ENCODE results near the gene GNE. TPM values are rescaled to one million over a fixed set of nuclear protein-coding genes. Genes with fewer than 3 reads are reported as not detected.
"Not testable (repeated sequence)": the region's sequence is repeated elsewhere in the genome, so short reads cannot be mapped to it uniquely, and the experiment has no call there.

The GNE gene
- polyA plus RNA-seq (7.7 to 11.7 TPM (median 10.1 TPM) in 3 replicates), polyA minus RNA-seq (20.0 to 26.0 TPM (median 20.9 TPM) in 3 replicates)
- polyA plus RNA-seq (2011; ENCODE audit: low read depth), result 1.1 TPM
- polyA plus RNA-seq (2011; cell fraction: cytosol; rRNA removed), result 6.3 and 8.9 TPM in 2 replicates
- 12.1 and 13.5 TPM in 2 replicates for polyA plus RNA-seq (2011; cell fraction: nucleus; rRNA removed)
- polyA plus RNA-seq (2012; ENCODE audit: low replicate concordance), result 1.4 and 9.0 TPM in 2 replicates
- 6.5 TPM for polyA minus RNA-seq (2011; cell fraction: cytosol; rRNA and poly(A)+ RNA removed)
- 10.2 and 18.9 TPM in 2 replicates for polyA minus RNA-seq (2011; cell fraction: nucleus; rRNA and poly(A)+ RNA removed)

- Histone ChIP-seq H3K9me1 (ENCODE audit: control insufficient read depth, extremely low read depth, insufficient read depth, low read length) (no peaks in the 10 kb centered on the region), H3K4me1 (ENCODE audit: control insufficient read depth, extremely low read depth, insufficient read depth, low read length) (peaks cover 2% of the 10 kb centered on the region), H4K20me1 (ENCODE audit: control insufficient read depth, extremely low read depth, insufficient read depth, low read length) (no peaks in the 10 kb centered on the region), H3K9ac (ENCODE audit: control insufficient read depth, extremely low read depth, insufficient read depth, low read length) (peak within 1 kb of the TSS; percentile 81), H3K79me2 (ENCODE audit: control insufficient read depth, insufficient read depth, low read length) (peaks cover 15% of the 10 kb centered on the region), H3K4me3 (ENCODE audit: control insufficient read depth in 2 of 3, extremely low read depth in 1 of 3, insufficient read depth in 2 of 3, low read depth in 1 of 3, low read length in 3 of 3) (peak within 1 kb of the TSS; percentile 77 to 82 (median 79)), H3K27me3 (ENCODE audit: control insufficient read depth, extremely low read depth, insufficient read depth, low read length) (no peaks in the 10 kb centered on the region), H3K4me2 (ENCODE audit: control insufficient read depth, extremely low read depth, insufficient read depth, low read depth, low read length) (peak within 1 kb of the TSS; percentile 92), H3K36me3 (ENCODE audit: control insufficient read depth in 2 of 2, extremely low read depth in 1 of 2, insufficient read depth in 2 of 2, low read length in 2 of 2) (no peaks in the 10 kb centered on the region), H3K9me3 (ENCODE audit: control insufficient read depth, low read depth, low read length) (no peaks in the 10 kb centered on the region), H3K27ac (ENCODE audit: control insufficient read depth, insufficient read depth, low read length) (peak within 1 kb of the TSS; percentile 66), H2AFZ (ENCODE audit: control insufficient read depth, low read length) (peak within 1 kb of the TSS; percentile 95)
- no peak for TF ChIP-seq CTCF (optimal IDR thresholded peaks at IDR 0.05 in 1 of 3, IDR thresholded peaks at IDR 0.05 in 1 of 3, conservative IDR thresholded peaks at IDR 0.05 in 1 of 3; ENCODE audit: extremely low read depth in 1 of 3, insufficient read depth in 2 of 3, low read length in 3 of 3)
- no peak for TF ChIP-seq EZH2 (IDR thresholded peaks at IDR 0.05; ENCODE audit: low read length)
- DNase-seq (ENCODE audit: low read depth, low spot score) (peak; percentile 53), FAIRE-seq (no peak)
- dilution Hi-C loops (cut with MboI; ENCODE audit: extremely low pct_ligation_motif_present, low sequenced_read_pairs), result no loop called here
These were observed at the start of gene GNE for GRCh38 chr9:36258208-36258995. Gene GNE, minus strand, starts transcription at chr9:36258448. Its CDS starts 9,093 bp downstream, at chr9:36249355.

- Histone ChIP-seq H3K27ac (ENCODE audit: control insufficient read depth, insufficient read depth, low read length) (peak overlapping the region; percentile 37), H3K9ac (ENCODE audit: control insufficient read depth, extremely low read depth, insufficient read depth, low read length) (no peak overlapping the region), H3K27me3 (ENCODE audit: control insufficient read depth, extremely low read depth, insufficient read depth, low read length) (no peaks in the 10 kb centered on the region), H3K4me1 (ENCODE audit: control insufficient read depth, extremely low read depth, insufficient read depth, low read length) (peaks cover 8% of the 10 kb centered on the region), H4K20me1 (ENCODE audit: control insufficient read depth, extremely low read depth, insufficient read depth, low read length) (no peaks in the 10 kb centered on the region), H3K9me3 (ENCODE audit: control insufficient read depth, low read depth, low read length) (no peaks in the 10 kb centered on the region), H3K79me2 (ENCODE audit: control insufficient read depth, insufficient read depth, low read length) (no peaks in the 10 kb centered on the region), H2AFZ (ENCODE audit: control insufficient read depth, low read length) (peak overlapping the region; percentile 21), H3K4me3 (ENCODE audit: control insufficient read depth in 2 of 3, extremely low read depth in 1 of 3, insufficient read depth in 2 of 3, low read depth in 1 of 3, low read length in 3 of 3) (no peak overlapping the region), H3K36me3 (ENCODE audit: control insufficient read depth in 2 of 2, extremely low read depth in 1 of 2, insufficient read depth in 2 of 2, low read length in 2 of 2) (no peaks in the 10 kb centered on the region), H3K9me1 (ENCODE audit: control insufficient read depth, extremely low read depth, insufficient read depth, low read length) (no peaks in the 10 kb centered on the region), H3K4me2 (ENCODE audit: control insufficient read depth, extremely low read depth, insufficient read depth, low read depth, low read length) (peak overlapping the region; percentile 38)
- DNase-seq (ENCODE audit: low read depth, low spot score) (no peak), FAIRE-seq (peak; percentile 78)
- no peak for TF ChIP-seq EZH2 (IDR thresholded peaks at IDR 0.05; ENCODE audit: low read length)
- TF ChIP-seq CTCF (optimal IDR thresholded peaks at IDR 0.05 in 1 of 3, IDR thresholded peaks at IDR 0.05 in 1 of 3, conservative IDR thresholded peaks at IDR 0.05 in 1 of 3; ENCODE audit: extremely low read depth in 1 of 3, insufficient read depth in 2 of 3, low read length in 3 of 3), result no peak
- dilution Hi-C loops (cut with MboI; ENCODE audit: extremely low pct_ligation_motif_present, low sequenced_read_pairs), result no loop called here
These were observed 48.4 kb upstream of the GNE start for GRCh38 chr9:36306471-36307306.

- dilution Hi-C loops (cut with MboI; ENCODE audit: extremely low pct_ligation_motif_present, low sequenced_read_pairs); H3K9me1 ChIP-seq (ENCODE audit: control insufficient read depth, extremely low read depth, insufficient read depth, low read length); H3K4me2 ChIP-seq (ENCODE audit: control insufficient read depth, extremely low read depth, insufficient read depth, low read depth, low read length); H3K4me3 ChIP-seq (ENCODE audit: control insufficient read depth in 2 of 3, extremely low read depth in 1 of 3, insufficient read depth in 2 of 3, low read depth in 1 of 3, low read length in 3 of 3); H3K79me2 ChIP-seq (ENCODE audit: control insufficient read depth, insufficient read depth, low read length); H3K27ac ChIP-seq (ENCODE audit: control insufficient read depth, insufficient read depth, low read length); DNase-seq (ENCODE audit: low read depth, low spot score); H3K9me3 ChIP-seq (ENCODE audit: control insufficient read depth, low read depth, low read length); H3K36me3 ChIP-seq (ENCODE audit: control insufficient read depth in 2 of 2, extremely low read depth in 1 of 2, insufficient read depth in 2 of 2, low read length in 2 of 2); H3K9ac ChIP-seq (ENCODE audit: control insufficient read depth, extremely low read depth, insufficient read depth, low read length); H3K4me1 ChIP-seq (ENCODE audit: control insufficient read depth, extremely low read depth, insufficient read depth, low read length); H3K27me3 ChIP-seq (ENCODE audit: control insufficient read depth, extremely low read depth, insufficient read depth, low read length); H2AFZ ChIP-seq (ENCODE audit: control insufficient read depth, low read length); FAIRE-seq; H4K20me1 ChIP-seq (ENCODE audit: control insufficient read depth, extremely low read depth, insufficient read depth, low read length): not testable (repeated sequence)
These were observed 46.1 kb upstream of the GNE start for GRCh38 chr9:36304366-36304765.
